GM19328 (cell line): Measurements from ENCODE around the gene PRPF31.

ENCODE experiments used
- ATAC-seq: cut with Tn5 transposase; IDR thresholded peaks from one replicate; pipeline ENCODE4 v1.9.1; 2021; ENCODE audit warnings: mild to moderate bottlenecking, moderate library complexity; ENCODE audit not compliant: unreplicated experiment

Gene PRPF31

GRCh38 chr19:54138489-54139256 lies 23.1 kb downstream of the PRPF31 start:
- ATAC-seq = no peak

DNA sequence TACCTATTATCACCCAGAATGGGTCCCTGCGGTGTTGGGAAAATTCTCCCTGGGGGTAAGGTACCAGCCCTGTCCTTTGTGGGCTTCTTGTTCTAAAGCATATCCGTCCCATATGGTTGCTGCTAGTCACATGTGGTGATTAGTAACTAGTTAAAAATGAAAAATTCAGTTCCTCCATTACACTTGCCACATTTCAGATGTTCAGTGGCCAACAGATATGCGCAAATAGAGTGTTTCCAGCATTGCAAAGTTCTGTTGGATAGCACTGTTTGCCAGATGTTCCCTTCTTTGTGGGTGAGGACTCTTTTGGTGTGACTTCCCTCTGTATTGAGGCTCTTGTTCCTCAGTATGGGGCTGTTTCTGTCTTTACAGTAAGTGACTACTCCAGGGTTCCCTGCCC lies 25.8 kb downstream of the PRPF31 start:
- no peak for ATAC-seq

DNA sequence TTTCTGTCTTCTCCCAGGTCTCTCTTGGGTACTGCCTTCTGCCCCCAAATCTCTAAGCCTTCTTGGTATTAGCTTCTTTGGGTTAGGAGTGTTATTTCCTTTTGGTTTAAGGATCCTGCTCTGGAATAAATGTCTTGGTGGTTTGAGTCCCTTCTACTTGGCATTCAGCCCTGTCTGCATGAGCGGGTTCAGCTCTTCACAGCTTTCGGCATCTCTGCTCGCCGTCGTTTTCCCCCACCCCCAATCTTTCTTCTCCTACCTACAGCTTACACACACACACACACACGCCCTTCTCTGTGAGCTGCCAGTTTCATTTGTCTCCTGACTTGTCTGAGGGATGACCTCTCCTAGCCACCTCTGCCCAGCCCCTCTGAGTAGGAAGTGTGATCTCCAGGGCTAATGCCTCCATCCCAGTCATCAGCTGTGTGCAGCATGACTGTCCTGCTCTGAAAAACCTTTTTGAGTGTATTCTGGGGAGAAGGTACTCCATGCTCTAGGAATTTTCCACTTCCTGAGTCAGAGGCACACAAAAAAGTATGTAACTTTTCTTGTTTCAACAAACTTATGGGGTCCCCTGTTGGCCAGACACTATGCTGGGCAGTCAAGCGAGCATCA lies 26.7 kb downstream of the PRPF31 start:
- ATAC-seq = no peak

DNA sequence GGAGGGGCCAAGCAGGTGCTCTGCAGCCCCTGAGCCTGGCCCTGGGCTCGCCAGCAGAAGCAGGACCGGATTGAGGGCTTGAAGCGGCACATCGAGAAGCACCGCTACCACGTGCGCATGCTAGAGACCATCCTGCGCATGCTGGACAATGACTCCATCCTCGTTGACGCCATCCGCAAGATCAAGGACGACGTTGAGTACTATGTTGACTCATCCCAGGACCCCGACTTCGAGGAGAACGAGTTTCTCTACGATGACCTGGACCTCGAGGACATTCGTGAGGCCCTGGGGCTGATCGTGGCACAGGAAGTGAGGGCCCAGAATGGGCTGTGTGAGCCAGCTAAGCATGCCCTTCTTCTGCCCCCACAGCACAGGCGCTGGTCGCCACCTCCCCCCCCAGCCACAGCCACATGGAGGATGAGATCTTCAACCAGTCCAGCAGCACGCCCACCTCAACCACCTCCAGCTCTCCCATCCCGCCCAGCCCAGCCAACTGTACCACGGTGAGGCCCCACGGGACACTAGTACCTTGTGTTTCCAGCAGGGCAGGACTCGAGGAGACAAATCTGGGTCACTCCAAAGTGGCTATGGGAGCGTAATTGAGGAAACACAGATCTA lies 30.1 kb downstream of the PRPF31 start:
- ATAC-seq = no peak

DNA sequence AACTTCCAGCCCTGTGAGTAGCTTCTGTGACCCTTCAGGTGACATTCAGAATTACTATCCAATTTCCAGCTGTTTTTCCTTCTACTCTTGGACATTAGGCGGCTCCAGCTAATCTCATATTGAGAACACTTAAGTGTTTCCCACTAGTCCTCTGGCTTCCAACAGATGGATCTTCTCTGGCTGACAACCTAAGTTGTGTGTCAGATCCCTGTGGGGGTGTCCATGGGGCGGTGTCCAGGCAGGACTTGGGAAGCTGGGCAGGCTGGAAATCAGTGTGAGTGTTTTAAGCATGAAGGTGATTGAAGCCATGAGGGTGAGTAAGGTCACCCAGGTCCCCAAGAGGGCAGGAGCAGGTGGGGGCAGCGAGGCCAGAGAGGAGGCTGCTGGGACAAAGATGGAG lies 32.1 kb downstream of the PRPF31 start:
- no peak for ATAC-seq

GRCh38 chr19:54148158-54148557 lies 32.6 kb downstream of the PRPF31 start:
- ATAC-seq = no peak

DNA sequence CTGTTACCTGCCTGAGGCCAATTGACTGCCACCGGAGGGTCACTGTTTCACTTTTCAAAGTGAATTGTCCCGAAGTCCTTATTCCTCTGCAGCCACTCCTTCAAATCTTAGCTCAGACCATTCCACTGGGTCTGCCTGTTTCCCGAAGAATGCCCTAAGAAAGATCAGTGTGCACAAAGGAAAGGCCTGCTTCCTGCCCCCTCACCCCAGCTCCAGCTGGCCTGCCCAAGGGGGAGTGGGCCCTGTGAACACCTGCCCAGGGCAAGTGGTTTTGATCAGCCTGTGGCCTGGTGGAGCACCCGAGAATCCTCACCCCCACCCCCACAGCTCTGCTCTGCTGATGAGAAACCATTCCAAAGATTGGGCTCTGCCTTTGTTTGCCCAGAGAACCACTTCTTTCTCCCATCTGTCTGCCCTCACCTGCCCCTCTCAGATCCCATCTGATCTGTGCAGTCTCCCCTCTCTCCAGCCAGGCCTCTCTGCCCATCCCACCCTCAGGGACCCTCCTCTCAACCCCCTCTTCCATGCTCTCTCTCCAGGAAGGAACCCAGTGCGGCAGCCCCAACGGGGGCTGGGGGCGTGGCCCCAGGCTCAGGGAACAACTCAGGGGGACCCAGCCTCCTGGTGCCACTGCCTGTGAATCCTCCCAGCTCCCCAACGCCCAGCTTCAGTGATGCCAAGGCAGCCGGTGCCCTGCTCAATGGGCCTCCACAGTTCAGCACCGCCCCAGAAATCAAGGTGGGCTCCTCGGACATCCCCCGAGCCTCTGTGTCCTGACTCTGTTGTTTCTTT lies 33.7 kb downstream of the PRPF31 start:
- no peak for ATAC-seq

DNA sequence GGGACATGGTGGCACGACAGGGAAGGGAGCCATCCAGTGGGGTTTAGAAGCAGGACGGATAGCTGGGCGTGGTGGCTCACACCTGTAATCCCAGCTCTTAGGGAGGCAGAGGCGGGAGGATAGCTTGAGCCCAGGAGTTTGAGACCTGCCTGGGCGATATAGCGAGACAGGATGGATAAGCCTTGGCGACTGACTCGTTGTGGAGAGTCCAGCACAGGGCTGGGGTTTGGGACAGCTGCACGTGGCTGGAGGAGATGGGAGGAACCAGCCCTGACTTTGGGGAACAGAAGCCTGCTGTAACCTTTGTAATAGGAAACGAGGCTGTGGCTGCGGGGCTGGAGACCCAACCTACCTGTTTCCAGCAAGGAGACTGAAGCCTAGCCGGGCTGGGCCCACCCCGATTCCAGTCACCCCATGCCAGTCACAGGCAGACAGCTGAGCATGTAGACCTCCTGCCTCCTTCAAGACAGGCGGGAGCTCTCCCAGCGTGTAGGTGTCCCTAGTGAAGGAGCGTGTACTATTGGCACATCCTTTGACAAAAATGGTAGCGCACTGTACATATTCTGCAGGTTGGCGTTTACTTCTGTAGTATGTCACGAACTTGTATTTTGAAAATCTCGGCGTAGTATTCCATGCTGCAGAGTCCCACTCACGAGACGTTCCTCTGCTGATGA lies 35.9 kb downstream of the PRPF31 start:
- no peak for ATAC-seq

- ATAC-seq = no peak
Measured at GRCh38 chr19:54152267-54152666, 36.7 kb downstream of the PRPF31 start.

GRCh38 chr19:54152878-54153524 lies 37.4 kb downstream of the PRPF31 start:
- no peak for ATAC-seq

- no peak for ATAC-seq
Measured at GRCh38 chr19:54153731-54154326, 38.3 kb downstream of the PRPF31 start.

- no peak for ATAC-seq
Measured at GRCh38 chr19:54154603-54155345, 39.2 kb downstream of the PRPF31 start.

DNA sequence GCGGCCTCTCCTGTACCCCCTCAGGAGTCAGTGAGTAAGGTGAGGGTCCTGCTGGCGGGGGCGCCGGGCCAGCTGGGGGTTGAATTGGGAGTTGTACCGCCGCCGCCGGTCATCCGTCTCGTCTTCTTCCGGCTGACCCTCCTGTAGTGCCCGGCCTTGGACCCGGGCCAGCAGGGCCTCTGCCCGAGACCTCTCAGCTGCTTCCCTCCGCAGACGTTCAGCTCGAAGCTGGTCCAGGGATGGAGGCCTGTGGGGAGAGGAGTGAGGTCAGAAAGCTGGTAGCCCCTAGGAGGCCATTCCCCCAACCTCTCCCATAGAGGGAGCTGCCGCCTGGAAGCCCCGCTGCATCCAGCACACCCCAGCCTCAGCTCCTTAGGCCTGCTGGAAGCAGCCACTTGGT lies 40.1 kb downstream of the PRPF31 start:
- ATAC-seq = no peak

DNA sequence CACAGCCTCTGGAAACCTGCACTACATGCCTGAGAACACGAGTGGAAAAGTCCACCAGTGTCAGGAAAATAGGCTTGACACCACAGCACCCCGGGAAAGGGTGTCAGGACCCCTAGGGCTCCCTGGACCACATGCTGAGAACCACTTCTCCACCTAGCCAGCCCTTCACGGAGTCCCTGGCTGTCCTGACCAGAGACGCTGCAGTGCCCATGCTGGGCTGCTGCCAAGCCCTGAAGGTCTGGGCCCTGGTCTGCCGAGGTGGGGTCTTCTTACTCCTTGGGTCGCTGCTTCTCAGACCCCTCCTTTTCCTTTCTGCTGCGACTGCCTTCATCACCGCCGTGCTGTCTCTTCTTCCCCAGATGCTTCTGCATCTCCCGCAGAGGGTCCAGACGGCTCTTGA lies 40.9 kb downstream of the PRPF31 start:
- no peak for ATAC-seq

GRCh38 chr19:54156953-54157352 lies 41.4 kb downstream of the PRPF31 start:
- no peak for ATAC-seq

DNA sequence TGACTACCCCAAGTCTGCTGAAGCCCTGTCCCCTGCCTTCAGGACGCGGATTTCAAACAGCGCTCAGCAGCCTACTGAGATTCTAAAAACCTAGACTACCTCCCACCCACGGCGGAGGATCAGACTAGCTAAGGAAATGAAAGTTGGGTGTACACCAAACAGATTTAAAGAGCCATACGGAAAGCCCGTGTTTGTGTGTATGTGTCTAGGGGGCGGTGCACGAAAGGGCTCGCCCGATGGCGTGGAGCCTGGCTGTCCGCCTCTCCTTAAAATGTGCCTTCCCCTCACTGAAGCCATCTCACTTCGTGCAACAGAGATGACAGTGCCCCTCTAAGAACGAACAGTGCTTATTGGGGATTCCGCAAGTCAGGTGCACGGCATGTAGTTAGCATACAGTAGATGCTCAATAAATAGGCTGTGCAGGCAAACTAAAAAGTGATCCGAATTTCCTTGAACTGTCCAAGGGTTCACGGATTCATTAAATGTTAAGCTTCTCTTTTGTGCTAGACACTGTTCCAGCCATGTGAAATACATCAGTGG lies 43.3 kb downstream of the PRPF31 start:
- ATAC-seq = no peak

DNA sequence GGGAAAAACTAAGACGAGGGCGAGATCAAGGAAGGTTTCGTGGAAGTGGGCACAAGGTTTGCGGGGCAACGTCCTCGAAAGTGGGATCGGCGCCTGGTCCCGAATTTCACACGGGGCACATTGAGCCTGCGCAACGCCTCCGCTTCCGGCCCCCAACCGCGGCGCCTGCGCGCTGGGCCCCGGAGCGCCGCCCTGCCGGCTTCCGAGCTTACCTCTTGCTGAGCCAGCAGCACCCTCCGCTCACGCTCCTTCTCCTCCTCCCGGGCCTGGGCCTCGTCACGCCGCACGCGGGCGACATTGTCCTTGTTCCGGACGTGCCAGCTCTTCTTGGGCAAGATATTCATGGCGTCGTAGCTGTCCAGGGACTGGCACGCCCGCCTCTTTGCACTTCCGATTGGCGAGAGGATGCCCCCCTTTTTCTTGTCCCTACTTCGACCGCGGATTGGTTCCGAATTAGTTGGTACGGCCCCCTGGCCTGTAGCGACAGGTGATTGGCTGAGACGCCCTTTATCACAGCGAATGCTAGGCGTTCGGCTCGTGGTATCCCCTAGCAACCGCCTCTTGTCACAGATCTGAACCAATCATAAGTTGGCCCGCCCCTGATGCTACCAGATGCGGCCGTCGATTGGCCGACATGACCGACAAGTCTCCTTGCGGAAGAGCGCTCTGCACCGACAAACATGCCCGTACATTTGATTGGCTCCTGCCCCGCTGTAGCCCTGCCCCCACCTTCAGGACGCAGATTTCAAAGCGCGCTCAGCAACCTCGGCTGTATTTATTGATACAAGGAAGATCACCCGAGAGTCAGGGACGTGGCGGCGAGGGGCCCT lies 44.0 kb downstream of the PRPF31 start, which contains the start of gene LENG1:
Gene LENG1 (minus strand): TSS at position 370 of the 830 bp plus-strand sequence. CDS start 26 bp downstream, at position 344.
- ATAC-seq = peak; percentile 94
